HTR-8/SVneo (cell line): ENCODE results near the gene NRF1.

ENCODE experiments used
- DNase-seq: peaks from one replicate; pipeline ENCODE4 v3.0.0; 2011; ENCODE audit warnings: low spot score, mixed read lengths; ENCODE audit not compliant: insufficient read length
- FAIRE-seq: peaks from 2 replicates; lab custom pipeline; 2011; peaks lifted over from hg19 to GRCh38; lab: Jason Lieb, UNC

NRF1 gene

GRCh38 chr7:129777993-129778769, 166.7 kb downstream of the NRF1 start:
- FAIRE-seq (no peak), DNase-seq (no peak)

- FAIRE-seq = no peak
- no peak for DNase-seq
These were observed 167.5 kb downstream of the NRF1 start for GRCh38 chr7:129778770-129779601.

GRCh38 chr7:129779602-129780256, 168.2 kb downstream of the NRF1 start:
- FAIRE-seq (no peak), DNase-seq (peak; percentile 66)

- FAIRE-seq = peak; percentile 57
These were observed 168.9 kb downstream of the NRF1 start for GRCh38 chr7:129780257-129780973.

GRCh38 chr7:129780974-129781927, 169.7 kb downstream of the NRF1 start:
- DNase-seq (no peak), FAIRE-seq (no peak)

More at GRCh38 chr7:129780257-129780973, 168.9 kb downstream of the NRF1 start:
- peak; percentile 92 for DNase-seq

- FAIRE-seq (no peak), DNase-seq (no peak)
These were observed 170.7 kb downstream of the NRF1 start for GRCh38 chr7:129781928-129782817.

GRCh38 chr7:129782818-129783583, 171.5 kb downstream of the NRF1 start:
- DNase-seq (no peak), FAIRE-seq (no peak)

GRCh38 chr7:129783584-129783919, 172.0 kb downstream of the NRF1 start:
- DNase-seq (no peak), FAIRE-seq (no peak)

GRCh38 chr7:129784437-129784782, 172.9 kb downstream of the NRF1 start:
- DNase-seq (no peak), FAIRE-seq (no peak)

GRCh38 chr7:129784783-129785684, 173.5 kb downstream of the NRF1 start:
- FAIRE-seq (no peak), DNase-seq (no peak)

- FAIRE-seq = no peak
- no peak for DNase-seq
These were observed 174.4 kb downstream of the NRF1 start for GRCh38 chr7:129785685-129786514.

- no peak for DNase-seq
- FAIRE-seq = no peak
These were observed 175.5 kb downstream of the NRF1 start for GRCh38 chr7:129786825-129787563.

- DNase-seq = no peak
- no peak for FAIRE-seq
These were observed 177.5 kb downstream of the NRF1 start for GRCh38 chr7:129789000-129789399.

GRCh38 chr7:129789652-129790051, 178.1 kb downstream of the NRF1 start:
- FAIRE-seq (no peak), DNase-seq (no peak)

GRCh38 chr7:129790136-129790535, 178.6 kb downstream of the NRF1 start:
- DNase-seq (no peak), FAIRE-seq (no peak)
